IPS DF 4.7 (cell line): Measurements from ENCODE around the gene SEC16A.

Source experiments
- DNase-seq: peaks from one replicate; pipeline ENCODE4 v3.0.0-alpha.2; 2013; ENCODE audit warnings: low spot score; ENCODE audit errors: extremely low read depth

SEC16A gene

DNA sequence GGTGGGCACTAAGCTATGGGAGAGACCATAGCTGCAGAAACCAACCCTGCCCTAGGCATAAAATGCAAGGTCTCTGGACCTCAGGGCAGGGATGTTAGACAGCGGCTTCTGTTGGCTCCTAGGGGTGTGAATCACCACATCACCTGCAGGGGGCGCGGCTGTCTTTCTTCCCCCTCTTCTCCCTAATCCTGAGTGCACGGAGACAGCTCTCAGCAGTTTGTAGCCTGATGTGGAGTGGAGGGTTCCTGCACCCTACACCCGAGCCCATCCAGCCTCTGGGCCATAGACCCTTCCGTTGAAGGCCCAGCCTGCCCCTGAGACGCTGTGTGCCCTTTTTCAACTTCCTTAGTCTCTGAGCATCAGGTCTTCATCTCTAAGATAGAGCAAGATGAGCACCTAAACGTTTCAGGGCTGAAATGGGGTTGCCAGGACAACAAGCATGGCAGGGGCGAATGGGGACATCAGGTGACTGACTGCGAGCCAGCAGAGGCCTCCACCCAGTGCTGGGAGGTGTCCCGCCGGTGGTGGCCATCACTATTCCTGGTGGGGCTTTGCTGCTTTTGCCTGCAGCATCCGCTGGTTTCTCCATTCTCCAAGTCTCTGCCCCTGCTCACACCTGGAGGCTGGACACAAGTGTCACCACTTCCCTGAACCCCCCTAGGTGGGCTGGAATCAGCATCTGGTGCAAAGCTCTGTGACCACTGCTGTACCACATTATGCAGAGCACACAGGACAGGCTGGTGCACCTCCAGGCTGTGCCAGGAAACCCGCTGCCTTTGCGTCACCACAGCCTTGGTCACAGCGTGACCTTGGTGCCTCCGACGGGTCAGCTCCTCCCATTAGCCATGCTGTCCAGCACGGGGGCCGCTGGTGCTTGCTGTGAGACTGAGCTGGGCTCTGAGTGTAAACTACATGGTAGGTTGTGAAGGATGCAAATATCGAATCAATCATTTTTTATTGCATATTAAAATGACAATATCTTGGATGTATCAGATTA lies 2.5 kb upstream of the SEC16A start:
- DNase-seq = peak; percentile 36

DNA sequence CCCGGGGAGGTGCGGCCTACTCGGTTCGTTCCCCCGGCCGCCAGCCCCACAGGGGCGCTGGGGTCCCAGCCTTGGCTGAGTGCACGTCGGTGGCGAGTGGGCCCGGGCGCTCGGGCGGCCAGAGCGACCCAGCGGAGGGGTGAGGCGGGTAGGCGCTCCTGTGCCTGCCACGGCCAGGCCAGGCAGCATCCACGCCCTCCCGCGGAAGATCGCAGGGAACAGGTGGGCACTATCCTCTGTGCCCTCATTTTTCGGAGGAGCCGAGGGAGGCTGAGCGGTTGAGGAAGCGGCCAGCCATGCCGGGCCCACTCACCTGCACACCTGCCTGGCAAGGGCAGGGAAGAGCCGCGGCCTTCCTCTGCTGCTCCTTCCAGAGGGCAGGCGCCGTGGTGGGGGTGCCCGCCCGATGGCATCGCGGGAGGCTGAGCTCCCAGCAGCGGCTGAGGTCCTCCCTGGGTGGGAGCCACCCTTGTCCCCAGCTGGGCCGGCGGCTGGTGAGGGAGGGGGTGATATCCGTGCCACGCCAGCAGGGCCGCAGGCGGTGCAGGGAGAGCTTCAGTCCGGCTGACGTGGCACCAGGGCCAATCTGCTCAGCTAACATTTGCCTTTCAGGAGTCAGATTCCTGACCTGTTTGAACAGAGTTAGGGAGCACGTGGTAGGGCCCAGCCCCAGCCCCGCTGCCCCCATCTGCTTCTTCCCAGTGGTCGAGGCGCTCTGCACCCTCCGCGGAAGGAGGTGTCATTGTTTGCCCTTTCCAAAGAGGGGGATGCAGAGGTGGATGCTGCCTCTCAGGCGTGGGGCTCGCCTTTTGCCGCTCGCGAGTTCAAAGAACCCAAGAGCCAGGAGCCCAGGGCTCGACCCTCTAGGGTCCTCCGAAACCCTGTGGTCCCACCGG lies 1.6 kb upstream of the SEC16A start:
- no peak for DNase-seq

DNA sequence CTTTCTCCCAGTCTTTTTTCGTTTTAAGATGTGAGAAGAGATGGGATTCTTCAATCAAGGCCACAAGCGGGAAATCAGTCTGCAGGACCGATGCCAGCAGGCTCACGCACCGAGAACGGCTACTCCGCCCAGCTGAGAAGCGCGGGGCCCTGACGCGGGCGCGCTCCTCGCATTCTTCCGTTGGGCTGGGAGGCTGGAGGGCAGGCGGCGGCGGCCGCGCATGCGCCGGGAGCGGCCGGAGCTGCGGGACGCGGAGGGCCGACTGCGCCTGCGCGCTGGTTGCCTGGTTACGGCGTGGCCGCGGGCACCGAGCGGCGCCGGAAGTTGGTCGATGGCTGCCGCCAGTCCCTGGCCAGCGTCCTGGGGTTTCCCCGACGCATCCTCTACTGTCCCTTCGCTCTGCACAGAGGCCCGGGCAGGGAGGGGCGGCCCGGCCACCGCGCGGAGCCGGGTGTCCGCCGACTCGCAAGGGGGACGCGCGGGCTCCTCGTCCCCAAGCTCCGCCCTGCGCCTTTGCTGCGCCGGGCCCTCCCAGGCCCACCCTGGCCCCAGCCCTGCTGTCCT lies 831 bp upstream of the SEC16A start:
- peak; percentile 30 for DNase-seq

DNA sequence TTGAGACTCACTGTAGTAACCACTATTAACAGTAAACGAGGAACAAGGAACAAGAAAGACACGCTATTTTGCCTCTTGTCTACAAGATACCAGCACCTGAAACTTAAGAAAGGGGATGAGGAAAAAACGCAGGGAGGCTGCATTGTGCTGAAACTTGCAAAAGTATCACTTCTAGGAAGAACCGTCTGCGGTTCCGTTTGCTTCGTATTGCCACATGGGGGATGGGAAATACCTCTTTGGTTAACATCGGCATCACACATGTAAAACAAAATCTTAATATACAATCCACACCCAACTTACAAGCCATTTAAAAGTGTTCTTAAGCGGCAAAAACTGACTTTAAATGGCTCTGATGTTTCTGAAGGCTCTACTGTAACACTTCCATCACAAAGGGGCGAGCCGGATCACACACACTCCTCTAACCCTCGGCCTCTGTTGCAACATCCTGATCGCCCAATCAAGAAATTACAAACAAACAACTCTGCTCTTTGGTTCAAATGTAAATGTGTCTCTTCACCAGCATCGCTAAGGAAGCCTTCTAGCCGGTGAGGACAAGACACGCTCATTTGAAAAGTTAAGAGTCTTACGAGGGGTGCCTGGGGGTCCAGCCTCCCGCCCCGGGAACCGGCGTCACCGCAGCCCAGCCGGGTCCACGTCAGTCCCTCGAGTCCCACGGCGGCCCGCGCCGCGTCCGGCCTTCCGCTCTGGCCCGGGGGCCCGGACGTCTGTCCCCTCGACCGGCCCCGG lies 621 bp downstream of the SEC16A start:
- DNase-seq = no peak

DNA sequence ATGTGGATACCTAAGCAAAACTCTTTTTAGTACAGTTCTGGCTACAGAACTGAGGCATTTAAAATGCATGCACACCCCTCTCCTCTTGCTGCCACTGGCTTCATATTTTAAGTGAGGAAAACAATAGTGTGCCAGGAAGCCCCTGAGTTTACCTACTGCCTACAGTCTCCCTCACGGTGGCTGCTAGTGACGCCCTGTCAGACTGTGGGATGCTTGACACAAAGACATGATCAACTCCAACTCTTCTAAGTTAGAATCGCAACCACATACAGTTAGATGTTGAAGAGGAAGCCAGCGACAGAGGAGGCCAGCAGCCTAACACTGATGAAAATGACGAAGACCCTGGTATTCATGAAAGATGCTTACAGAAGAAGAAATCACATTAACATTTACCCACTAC lies 1.3 kb downstream of the SEC16A start:
- no peak for DNase-seq

DNA sequence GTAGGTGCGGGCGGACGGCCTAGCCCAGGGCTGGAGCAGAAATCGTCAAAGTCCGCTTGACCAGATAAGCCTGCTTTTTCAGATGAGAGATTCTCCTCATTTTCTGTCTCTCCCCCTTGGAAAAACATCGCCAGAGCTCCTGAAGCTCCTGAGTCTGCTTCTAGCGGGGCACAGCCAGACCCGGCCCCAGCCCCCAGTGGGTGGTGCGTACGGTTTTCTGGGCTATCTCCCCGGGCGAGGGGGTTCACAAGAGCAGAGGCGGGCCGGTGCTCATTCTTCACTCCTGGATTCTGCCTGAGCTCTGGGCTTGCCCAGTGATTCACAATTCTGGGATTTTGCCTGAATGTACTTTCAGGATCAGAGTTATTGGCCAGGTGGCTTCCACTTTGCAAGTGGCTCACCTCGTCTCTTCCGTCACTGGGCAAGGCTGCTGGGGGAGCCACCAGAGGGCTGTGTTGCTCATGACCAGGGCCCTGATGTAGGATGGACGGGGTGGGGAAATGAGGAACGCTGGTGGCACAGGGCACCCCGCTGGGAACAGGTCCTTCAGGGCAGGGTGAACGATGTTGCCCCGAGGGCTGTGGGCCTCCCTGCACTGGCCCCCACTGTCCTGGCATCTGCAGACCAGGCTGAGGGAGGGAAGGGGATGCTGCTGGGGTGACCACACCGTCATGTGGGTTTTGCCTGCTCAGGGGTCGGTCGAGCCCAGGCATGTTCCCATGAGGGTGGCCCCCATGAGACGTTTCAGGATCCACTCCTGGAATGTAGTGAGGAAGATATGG lies 6.3 kb downstream of the SEC16A start:
- no peak for DNase-seq

DNA sequence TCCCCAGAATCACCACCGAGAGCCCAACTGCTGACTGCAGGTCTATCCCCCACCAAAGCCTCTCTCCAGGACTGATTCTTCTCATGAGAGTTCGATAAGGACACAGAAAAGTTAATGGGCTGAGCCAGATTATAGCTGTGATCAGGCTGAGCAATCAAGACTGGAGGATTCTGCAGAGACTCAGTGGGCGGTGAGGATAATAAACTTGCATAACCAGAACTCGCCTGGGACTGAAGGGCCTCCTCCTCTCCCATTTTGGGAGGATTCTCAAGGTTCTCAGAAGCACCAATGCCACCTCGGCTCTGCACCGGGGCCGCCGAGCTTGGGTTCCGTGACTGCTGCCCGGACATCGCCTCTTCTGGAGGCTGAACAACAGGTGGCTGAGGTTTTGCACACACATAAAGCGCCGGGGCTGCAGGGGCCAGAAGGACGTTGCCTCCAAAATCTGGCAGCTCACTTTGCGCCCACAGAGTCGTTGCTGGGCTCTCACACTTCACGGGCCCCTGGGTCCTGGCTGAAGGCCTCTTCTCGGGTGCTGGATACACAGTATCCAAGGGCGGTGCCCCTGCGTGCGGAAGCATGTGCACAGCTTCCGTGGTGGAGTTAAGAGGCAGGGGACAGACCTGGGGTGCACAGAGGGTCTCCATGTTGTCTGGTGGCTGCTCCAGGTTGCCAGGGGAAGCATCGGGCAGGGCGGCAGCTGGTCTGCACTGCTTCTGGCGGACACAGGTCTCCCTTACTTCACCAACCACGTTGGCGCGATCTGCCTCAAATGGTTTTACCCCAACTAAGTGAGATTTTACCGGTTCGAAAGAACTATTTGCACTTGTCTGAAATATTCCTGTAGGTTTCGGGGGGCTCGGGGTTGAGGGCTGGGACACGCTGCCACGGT lies 7.6 kb downstream of the SEC16A start:
- DNase-seq = no peak

DNA sequence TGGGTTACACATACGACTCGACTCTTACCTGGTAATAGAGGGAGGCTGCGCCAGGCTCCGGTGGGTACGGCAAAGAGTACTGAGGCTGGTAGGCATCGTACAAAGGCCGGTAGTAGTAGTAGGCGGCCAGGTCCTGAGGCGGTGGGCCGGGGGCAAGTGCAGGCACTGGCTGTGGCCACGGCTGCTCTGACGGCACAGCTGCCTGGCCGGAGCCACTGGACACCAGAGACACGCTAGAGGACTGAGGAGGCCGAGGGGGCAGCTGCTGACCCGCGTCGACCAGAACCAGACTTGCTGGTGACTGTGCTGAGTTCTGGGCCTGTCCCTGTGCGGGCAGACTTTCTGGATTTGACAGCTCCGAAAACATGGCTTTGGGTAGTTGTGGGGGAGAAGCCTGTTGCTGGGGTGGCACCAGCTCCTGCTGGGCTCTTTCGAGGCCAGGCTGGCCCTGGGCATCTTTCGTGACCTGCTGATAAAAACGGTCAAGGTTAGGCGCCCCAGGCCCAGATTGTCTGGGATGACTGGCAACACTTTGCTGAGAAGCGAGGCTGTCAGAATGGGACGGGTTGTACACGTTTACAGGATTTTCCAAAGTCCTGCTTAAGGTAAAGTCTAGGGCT lies 8.7 kb downstream of the SEC16A start:
- DNase-seq = no peak

DNA sequence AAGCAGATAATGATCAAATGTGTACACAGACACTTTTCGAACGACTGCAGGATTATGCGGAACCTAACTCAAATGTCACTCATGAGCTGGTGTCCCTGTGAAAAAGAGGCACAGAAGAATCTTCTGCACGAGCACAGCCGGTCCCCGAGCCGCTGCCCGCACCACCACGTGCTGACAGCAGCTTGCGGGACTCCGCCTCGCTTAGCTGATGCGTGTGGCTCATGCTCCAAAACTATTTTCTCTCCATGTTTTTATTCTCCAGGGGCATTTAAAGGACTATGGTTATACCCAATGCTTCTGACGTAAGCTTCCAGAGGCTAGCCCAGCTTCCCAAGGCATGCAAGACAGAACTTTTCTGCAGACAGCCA lies 9.5 kb downstream of the SEC16A start:
- no peak for DNase-seq

DNA sequence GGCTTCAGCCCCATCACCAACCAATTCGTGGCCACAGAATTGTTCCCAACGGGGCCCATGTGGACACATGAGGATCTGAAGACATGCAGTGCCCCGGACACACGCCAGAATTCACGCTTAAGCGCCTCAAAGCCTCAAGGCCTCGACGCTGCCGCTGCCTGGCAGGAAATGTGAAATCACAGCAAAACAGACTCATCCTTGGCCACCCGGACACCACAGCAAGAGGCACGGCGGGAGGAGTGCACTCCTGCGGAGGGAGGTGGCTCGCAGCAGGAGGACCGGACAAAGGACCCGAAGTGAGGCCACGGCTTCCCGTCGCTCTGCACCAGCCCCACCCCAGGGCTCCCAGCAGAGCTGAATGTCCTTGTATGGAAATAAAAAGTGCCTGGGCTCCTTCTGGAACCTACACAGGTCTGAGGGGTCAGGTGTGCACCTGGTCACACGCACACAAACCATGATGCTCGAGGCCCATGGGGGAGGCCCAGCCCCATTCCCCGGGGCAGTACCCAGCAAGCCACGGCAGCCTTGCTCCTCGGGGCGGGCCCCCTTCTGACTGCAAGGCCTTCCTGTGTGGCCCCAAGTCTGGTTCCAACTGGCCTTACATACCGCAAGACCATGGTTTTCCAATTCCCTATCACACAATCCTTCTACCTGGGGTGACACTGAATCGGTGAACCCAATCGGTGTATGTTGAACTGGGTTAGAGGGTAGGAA lies 10.0 kb downstream of the SEC16A start:
- DNase-seq = no peak

DNA sequence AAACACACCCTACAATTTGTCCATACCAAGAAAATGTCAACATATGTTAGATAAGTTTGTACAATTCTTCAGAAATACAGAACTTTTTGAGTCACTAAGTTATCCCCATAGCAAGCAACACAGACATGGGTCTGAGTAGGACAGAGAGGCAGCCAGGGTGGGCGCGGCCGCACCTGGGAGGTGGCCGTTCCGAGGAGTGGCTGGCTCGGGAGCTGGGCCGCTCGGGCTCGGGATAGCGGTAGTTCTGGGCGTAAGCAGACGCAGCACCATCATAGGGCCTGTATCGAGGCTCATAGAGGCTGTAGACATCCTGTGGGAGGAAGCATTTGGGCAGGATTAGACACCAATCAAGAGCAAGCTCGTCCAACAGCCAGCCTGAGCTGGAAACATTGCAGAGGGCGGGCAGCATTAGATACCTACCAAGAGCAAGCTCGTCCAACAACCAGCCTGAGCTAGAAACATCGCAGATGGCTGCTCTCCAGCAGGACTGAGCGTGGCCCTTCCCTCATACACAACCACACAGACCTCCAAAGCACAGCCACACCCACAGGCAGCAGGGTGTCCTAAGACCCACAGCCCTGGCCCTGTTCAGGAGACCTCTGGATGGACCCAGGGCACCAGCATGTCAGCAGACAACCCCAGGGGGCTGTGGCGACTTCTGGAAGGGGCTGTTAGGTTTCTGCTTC lies 10.9 kb downstream of the SEC16A start:
- no peak for DNase-seq

DNA sequence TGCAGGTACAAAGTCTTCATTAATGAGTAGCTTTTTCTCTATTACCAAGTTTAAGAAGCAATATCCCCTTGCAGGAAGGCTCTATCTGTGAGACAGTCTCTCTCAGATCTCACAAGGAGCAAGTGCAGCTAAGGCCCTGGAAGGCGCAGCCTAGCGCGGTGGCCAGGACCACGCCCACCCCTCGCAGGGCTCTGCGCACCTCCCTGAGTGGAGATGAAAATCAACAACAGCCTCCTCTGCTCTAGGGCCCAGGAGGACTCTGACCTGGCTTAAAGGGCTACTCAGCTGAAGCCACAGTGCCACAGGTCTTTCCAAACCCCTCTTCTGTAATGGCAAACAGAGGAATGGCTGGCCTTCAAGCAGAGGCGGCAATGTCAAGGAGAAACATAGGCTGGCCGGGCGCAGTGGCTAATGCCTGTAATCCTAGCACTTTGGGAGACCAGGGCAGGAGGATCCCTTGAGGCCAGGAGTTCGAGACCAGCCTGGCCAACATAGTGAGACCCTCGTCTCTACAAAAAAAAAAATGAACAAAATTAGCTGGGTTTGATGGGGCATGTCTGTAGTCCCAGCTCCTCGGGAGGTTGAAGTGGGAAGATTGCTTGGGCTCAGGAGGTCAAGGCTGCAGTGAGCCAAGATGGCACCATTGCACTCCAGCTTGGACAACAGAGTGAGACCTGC lies 11.9 kb downstream of the SEC16A start:
- DNase-seq = no peak

DNA sequence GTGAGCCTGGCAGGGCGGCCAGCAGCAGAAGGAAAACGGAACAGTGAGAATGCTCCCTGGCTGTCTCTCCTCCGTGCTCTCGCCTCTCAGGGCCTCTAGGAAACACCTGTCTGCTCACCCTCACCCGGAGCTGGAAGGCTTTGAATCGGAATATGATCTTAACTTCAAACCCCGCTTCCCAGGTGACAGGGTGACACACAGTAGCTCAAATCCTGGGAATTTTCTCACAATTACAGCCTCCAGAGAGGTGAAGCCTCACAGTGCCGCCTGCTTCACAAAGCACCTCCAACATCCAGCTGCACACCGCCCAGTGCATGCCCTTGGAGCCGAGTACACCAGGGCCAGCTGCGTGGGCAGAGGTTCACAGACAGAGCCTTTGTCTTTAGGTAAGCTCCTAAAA lies 12.5 kb downstream of the SEC16A start:
- no peak for DNase-seq

DNA sequence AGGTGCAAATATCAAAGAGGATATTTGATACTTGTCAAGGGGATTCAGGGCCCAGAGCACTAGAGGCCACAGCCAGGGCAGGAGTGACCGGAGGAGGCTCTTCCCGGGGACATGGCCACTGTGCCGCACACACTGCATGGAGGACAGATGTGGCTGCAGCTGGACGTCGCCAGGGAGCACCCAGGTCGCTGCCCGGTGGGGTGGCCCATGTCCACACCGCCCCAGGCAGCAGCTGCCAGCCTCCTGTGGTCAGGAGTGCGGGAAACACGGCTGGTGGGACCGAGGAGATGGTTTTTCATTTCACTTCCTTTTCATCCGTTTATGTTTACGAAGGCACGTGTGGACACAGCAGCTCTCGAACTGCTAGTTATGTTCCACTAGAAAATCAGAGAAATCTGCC lies 15.1 kb downstream of the SEC16A start:
- no peak for DNase-seq

DNA sequence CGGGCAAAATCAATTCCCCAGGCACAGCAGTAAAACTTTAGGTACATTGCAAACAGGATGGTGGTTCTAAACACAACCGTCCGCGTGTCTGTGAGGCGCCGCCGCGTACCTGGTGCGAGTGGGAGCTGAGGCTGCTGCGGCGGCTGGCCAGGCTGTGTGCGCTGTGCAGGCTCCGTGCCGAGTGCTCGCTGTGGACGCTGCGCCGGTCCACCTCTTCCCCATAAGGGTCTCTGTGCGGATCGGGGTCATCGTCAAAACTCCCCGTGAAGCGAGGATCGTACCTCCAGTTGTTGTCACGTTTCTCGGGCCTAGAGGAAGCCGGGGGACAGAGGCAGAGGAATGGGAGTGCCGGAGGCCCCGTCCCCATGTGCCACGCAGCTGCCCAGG lies 16.7 kb downstream of the SEC16A start:
- DNase-seq = no peak

DNA sequence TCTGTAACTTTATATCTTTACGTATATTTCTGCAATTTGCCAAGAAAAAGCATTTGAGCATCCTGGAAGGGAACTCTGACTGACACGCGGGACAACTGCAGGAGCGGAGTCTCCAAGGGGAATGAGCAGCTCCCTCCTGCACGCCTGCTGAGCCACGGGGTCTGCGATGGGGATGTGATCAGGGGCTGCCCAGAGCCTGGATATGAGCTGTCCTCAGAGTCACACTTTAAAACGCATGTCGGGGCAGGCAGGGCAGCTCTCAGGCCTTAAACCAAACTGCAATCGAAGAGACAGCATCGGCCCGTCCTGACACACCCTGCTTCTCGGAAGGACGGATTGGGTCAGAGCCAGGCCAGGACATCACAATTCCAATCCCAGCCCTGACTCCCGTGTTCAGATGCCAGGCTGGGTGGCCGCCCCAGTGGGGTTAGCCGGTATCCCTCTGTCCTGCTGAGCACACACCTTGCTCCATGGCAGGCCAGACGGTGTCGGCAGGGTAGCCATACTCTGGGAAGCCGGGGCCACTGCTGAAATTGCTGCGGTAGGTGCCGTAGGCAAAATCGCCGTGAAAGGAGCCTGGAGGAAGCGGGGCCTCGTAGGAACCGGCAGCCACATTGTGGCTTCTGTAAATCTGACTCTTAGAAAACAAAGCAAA lies 17.2 kb downstream of the SEC16A start:
- DNase-seq = no peak

DNA sequence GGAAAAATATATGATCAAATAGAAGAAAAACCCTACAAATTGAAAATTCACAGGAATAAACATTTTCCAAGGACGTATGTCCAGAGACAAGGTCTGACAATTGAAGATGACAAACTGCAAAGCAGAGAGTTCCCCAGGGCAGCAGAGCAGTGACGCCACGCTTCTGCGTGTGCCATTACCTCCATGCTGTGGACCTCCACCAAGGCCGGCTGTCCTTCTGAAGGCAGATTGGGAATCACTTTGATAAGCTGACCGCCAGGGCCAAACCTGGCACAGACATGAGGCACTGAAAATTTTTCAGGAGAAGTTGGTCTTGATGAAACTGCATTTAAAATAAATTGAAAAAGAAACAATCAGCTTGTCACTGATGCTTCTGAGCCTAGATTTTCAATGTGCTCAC lies 18.6 kb downstream of the SEC16A start:
- no peak for DNase-seq
